CD4-positive, alpha-beta T cell treated with Interleukin-15 for 4 hours (primary cell): Measurements from ENCODE around the gene SMIM22.
A peak's percentile ranks its signal among the peaks of the same experiment; 100 is the strongest.

ENCODE experiments used
- DNase-seq: peaks from one replicate; pipeline ENCODE4 v3.0.0-alpha.2; 2020; ENCODE audit warnings: low spot score

SMIM22 gene

GRCh38 chr16:4795828-4796572, 831 bp downstream of the SMIM22 start:
- DNase-seq, result no peak

GRCh38 chr16:4796982-4797804, 2.0 kb downstream of the SMIM22 start:
- DNase-seq, result no peak

GRCh38 chr16:4797805-4798252, 2.7 kb downstream of the SMIM22 start:
- DNase-seq, result no peak

- no peak for DNase-seq
Observed at GRCh38 chr16:4798456-4798855, 3.3 kb downstream of the SMIM22 start.

GRCh38 chr16:4799171-4799855, 4.1 kb downstream of the SMIM22 start:
- no peak for DNase-seq

- DNase-seq, result no peak
Observed at GRCh38 chr16:4800290-4801041, 5.3 kb downstream of the SMIM22 start.

- DNase-seq, result no peak
Observed at GRCh38 chr16:4801051-4801961, 6.1 kb downstream of the SMIM22 start.

- DNase-seq, result peak; percentile 83
Observed at GRCh38 chr16:4801962-4802658, 6.9 kb downstream of the SMIM22 start, which contains the start of gene ROGDI. Gene ROGDI, minus strand, starts transcription at chr16:4802633. Its CDS starts 62 bp downstream, at chr16:4802571.

GRCh38 chr16:4802659-4803287, 7.6 kb downstream of the SMIM22 start:
- DNase-seq, result peak; percentile 84

GRCh38 chr16:4803401-4803844, 8.3 kb downstream of the SMIM22 start:
- no peak for DNase-seq

- DNase-seq, result no peak
Observed at GRCh38 chr16:4803898-4804762, 9.0 kb downstream of the SMIM22 start.

- no peak for DNase-seq
Observed at GRCh38 chr16:4805231-4805630, 10.1 kb downstream of the SMIM22 start.

- no peak for DNase-seq
Observed at GRCh38 chr16:4806280-4806679, 11.1 kb downstream of the SMIM22 start.

- DNase-seq, result no peak
Observed at GRCh38 chr16:4811242-4811641, 16.1 kb downstream of the SMIM22 start.

- DNase-seq, result no peak
Observed at GRCh38 chr16:4811773-4812172, 16.6 kb downstream of the SMIM22 start.

- no peak for DNase-seq
Observed at GRCh38 chr16:4813251-4814003, 18.3 kb downstream of the SMIM22 start.

GRCh38 chr16:4814046-4814445, 18.9 kb downstream of the SMIM22 start:
- no peak for DNase-seq
